ENCODE results near the gene ARL13B.
"Not testable (repeated sequence)": the region's sequence is repeated elsewhere in the genome, so short reads cannot be mapped to it uniquely, and the experiment has no call there.

The ARL13B gene

DNA sequence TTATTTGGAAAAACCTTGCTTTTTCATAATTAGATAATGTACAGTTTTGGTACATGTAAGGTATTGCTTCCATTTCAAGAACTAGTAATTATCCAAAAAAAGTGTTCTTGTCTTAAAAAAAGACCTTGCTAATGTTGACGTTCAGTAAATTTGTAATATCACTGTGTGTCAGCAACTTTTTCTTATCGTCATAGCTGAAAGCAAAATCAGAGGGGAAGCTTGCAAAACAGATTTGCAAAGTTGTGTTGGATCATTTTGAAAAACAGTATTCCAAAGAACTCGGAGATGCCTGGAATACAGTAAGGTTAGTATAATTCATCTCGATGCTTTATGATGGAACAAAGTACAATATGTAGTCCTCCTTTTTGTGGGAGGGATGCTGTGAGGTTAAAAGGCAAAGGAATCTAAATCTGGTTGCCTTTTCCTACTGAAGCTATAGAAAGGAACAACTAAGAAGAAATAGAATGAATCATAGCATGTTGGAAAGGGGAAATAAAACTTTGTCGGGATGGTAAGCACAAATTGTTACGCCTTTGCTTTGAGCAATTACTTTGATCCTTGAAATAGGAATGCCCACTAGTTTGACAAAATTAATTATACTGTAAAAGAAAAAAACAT, 84.4 kb downstream of the ARL13B start:
- no peak for DNase-seq

DNA sequence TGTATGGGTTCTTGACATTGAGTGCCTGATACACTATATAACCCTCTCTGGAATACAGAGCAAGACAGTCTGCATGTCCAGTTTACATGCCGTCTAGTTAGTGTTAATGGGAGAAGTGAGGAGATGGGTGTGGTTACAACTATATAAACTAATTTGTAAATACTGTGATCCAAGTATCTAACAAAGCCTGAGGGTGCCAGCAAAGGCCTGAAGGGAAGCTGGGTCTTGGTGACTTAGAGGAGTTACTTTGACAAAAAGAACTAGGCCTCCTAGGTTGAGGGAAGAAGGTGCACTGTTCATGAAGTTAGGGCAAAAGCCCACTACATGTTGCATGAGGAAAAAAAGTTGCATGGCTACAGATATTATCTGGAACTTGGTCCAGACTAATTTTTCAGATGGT, 85.2 kb downstream of the ARL13B start:
- DNase-seq: no peak

DNA sequence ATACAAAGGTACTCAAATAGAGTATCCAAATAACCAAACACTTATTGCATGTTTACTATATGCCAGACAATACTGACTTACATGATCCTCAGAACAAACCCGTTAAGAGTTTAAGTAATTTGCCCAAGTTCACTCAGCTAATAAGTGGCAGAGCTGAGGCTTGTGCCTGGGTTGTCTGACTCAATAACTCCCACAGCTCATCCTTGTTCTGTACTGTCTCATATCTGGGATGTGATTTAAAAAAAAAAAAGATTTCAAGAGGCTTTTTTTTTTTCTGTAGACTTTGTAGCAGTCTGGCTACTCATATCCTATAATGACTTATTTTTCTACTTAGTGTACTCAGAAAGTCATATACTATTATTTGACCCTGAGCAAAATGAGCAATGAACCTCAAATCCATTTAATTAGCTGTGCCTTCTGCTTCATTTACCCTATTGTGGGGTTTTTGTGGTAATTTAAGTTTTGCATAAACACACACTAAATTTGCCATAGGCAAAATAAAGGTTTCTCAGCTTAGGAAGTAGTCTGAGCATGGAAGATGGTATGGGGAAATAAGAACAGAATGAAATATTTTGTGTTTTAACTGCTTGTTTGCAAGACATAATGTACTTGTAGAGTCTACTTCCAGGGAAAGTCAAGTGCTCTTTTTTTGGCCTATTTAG, 86.0 kb downstream of the ARL13B start:
- DNase-seq: no peak

DNA sequence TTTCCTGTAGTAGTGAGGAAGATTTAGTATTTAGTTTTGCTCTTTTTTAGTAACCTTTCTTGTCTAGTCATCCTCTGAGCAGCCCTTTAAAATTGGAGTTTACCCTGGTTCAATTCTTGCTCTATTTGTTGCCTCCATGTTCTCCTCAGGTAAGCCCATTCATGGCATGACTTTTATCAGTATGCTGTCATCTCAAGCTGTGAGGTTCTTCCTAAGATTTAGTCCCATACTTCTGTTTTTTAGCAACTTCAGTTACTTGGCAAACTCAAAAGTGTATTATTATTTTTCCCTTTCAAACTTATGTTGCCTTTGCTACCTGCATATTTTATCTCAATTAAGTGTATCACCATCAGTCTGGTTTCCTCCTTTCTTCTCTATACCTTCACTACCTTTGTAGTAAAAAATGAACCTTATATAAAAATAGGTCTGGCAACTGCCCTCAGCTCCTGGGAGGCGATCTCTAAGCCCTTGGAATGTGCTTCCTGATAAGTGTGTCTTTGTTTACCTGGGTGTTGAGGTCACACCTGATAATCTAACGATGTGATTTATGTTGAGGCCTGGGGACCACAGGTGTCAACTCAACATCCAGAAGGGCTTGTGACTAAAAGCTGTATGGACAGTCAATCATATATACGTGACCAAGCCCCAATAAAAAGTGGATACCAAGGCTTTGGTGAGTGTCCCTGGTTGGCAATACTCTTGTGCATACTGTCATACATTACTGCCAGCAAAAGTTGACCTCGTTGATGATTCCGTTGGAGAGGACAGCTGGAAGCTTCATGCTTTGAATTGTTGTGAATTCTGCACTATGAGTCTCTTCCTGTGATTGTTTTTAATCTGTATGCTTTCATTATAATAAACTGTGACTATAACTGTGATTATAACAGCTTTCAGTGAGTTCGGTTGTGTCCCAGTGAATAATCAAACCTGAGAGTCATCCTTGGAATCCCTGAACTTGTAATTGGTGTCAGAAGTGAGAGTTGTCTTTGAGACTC, 86.8 kb downstream of the ARL13B start:
- no peak for DNase-seq

DNA sequence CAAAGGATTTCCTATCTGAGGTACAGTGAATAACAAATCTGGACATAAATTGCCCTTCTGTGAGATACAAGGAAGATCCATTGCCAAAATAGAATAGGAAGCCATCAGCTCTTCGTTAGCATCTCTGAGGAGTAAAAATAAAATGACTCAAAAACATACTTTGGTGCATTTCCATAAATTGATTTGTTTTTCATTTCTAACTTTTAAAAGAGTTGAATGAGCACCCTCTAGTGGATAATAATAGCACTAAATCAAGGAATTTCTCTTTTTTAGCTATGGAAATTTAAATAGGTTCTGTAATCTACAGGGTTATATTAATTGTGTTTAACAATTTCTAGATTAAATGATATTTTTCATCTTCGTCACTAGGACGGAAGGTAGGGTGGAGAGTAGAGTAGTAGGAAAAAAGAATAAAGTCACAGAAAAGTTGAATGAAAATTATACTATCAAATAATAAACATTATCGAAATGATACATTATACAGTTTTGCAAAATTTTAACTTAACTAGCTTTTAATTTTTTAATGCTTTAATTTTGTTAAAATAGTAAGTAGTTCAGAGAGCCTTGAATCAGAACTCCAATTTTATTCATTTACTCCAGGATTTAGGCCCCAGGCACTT, 89.3 kb downstream of the ARL13B start:
- DNase-seq: no peak

DNA sequence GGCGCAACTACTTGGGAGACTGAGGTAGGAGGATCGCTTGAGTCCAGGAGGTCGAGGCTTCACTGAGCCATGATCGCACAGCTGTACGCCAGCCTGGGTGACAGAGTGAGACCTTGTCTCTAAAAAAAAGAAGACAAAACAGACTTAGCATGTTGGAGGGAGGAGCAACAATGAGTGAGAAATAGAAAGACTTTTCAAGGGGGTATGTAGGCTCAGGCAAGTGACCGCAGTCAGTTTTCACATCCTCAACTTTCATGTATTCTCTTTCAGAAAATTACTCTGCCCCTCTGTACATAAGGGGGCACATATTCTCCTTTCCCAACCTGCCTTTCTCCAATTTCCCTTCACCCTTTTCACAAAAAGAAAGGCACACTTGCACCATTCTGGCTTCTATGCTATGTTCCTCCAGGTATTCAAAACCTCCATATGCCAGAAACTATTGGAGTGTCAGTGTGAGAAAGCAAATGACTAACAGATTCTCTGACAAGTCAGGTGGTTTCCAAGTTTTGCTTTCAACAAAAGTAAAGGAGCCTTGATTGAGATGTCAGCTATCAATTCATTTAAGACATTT, 90.5 kb downstream of the ARL13B start:
- no peak for DNase-seq

DNA sequence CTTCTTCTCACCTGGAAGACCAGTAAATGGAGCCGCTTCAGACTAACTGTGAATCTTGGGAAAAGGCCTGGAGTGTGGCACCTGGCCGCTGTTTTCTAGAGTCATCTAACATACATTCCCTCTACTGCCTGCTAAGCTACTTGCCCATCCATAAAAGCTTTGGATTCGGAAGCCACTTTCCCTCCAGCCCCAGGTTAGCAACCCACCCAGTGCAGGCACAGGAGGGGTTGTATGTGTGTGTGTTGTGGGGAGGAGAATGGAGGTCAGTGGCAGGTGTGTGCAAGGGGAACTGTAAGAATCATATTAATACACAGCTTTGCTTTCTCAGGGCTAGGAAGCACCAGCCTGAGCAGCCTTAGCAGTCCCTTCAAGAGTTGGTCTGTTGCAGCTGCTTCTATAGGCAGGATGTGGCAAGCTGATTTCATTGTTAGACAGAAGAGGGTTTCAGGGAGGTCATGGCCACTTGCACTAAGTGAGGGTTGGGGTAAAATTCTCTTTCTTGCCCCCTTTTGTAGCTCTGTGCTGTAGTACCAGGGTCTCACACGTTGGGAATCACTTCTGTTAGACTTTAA, 91.8 kb downstream of the ARL13B start:
- no peak for DNase-seq

DNA sequence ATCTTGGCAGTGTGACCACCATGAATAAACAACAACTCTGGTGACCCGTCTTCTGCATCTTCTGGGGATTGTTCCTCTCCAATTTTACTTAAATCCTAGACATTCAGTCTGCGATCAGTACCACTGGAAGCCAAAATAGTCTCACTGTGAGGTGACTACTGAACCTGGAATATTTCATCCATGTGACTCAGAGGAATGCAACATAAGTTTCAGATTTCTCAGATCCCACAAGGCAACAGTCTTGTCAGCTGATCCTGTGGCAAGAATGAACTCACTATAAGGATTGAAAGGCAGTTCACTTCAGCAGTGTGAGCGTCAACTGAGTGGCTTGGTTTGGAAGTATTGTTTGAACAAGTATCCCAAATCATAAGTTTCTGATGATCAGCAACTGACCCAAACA, 96.1 kb downstream of the ARL13B start:
- DNase-seq: no peak

DNA sequence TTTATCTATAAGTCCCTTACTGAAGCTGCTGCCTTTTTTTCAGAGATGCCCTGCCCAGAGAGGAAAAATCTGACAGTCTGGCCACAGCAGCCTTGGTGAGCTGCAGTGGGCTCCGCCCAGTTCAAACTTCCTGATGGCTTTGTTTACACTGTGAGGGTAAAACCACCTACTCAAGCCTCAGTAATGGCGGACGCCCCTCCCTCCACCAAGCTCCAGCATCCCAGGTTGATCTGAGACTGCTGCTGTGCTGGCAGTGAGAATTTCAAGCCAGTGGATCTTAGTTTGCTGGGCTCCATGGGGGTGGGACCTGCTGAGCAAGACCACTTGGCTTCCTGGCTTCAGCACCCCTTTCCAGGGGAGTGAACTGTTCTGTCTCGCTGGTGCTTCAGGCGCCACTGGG, 100.6 kb downstream of the ARL13B start:
- not testable (repeated sequence) for DNase-seq

DNA sequence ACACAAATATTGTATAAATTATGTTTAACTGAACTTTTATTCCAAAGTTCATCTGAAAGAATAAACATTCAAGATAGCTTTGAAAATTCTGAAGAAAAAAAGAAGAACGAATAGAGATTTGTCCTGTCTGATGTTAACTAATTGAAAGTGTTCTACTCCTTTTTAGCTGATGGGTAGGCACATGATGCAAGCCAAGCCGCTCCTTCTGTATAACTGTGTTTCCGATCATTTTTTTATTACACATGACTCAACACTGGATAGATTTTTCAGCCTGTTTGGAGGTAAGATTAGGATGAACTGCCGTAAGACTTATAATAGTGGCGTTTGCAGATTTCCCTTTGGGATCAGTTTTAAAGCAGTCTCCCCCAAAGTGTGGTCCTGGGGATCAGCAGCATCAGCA, 101.9 kb downstream of the ARL13B start:
- no peak for DNase-seq

DNA sequence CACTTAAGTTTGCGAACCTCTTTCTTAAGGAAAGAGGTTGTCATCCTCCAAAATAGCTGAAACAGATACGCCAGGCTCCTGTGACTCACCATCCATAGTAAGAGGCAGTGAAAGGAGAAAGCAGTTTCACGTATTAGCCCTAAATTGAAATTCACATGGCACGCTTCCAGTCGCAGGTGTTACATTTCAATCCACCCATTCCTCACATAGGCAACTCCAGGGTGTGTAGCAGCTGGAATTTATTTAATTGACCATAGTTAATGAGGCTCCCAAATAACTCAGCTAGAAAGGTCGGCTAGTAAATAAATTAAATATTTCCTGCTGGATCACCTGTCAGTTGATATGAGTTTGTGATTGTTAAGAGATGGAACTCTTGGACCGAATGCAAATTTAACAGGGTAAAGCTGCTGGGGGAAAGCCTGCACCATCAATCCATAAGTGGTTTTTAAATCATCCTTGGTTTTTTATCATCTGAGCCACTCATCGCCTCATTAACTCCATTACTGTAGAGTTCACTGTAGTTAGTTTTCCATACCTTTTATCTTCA, 102.5 kb downstream of the ARL13B start:
- no peak for DNase-seq

DNA sequence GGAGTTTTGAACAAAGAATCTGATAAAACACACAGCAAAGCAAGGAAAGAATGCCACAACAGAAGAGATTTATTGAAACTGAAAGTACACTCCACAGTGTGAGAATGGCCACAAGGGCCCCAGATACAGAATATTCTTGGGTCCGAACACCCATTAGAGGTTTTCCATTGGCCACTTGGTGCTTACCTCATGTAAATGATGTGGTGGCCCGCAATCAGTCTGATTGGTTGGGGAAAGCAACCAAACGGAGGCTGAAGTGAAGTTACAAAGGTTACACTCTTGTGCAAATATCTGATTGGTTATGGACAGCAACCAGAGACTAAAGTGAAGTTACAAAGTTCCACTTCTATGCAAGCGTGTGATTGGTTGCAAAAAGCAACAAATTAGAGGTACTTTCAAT, 103.3 kb downstream of the ARL13B start:
- no peak for DNase-seq

DNA sequence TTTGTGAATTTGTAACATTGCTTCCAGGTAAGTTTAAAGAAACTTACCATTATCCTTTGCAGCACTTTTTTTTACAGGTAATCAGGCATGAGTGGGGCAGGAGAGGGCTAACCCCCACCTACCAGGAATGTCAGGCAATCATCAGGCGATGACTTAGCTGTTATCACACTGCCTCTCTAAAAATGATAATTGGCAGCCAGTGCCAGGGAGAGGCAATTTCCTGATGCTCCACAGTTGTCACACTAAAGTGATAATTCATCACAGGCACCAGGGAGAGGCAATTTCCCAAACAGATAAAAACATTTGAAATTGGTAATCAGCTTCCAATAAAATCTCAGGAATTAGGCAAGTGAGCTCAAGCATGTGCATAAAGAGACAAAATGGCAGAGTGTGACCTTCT, 109.2 kb downstream of the ARL13B start:
- no peak for DNase-seq

DNA sequence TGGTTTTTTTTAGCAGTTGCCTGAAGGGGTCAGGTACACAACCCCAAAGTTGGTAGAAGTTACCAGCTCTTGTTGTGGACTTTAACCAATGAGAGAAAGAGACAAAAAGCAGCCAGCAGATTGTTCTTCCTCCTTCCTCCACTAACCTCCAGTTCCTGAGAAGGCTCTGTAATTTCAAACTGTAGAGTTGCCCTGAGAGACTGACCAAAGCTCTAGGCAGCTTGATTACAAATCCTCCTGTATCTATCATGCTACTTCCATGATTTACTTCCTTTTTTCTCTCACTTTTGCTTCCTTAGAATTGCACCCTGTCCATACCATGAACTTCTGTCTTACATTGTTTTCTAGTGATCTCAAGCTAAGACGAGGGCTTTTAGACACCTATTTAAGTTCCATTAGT, 112.1 kb downstream of the ARL13B start:
- DNase-seq: no peak

DNA sequence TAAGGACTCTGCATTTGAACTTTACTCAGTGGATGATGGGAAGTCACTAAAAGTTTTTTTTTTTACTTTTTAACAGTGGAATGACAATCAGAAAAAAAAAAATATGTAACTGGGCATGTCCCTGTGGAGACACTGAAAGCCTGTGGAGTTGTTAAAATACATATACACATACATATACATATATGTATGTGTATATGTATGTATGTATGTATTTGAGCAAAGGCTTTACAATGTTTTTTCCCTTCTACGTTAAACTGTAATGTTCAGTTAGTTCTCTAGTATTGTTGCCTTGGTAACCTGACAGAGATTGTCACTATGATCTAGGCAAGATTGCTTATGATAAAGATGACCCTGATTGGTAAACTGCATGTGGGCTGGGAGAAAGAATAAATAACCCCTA, 113.2 kb downstream of the ARL13B start:
- DNase-seq: no peak

DNA sequence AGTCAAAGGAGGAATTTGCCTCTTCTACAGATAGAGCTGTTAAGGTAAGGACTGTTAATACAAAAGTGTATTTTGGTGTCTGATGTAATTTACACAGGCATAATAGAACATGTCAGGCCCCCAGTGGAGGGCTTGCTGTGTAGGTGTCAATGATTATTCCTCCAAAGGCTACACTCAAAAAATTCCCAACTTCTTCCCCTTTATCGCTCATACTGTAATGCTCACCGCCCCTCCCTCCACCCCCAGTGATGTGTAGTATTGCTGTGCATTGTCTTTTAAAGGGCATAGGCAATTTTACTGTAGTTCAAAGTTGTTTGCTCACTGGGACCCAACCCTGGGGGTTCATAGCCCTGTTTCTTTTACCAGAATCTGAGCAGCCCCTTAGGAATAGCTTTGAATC, 115.2 kb downstream of the ARL13B start:
- no peak for DNase-seq

DNA sequence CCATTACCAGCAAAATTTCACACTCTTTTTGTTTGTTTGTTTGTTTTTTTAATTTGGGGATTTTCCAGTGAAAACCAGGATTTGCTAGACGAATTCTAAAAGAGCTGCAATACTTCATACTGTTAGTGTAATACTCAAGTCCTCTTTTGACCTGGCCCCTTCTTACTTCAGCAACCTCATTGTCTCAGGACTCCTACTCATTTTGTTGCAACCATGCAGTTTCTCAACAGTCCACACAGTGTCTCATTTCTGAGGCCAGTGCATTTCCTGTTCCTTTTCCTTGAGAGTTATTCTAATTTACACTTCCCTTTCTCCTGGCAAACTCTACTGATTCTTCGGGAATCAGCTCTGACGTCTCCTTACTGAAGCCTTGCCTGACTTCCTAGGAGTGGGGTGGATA, 118.5 kb downstream of the ARL13B start:
- no peak for DNase-seq

DNA sequence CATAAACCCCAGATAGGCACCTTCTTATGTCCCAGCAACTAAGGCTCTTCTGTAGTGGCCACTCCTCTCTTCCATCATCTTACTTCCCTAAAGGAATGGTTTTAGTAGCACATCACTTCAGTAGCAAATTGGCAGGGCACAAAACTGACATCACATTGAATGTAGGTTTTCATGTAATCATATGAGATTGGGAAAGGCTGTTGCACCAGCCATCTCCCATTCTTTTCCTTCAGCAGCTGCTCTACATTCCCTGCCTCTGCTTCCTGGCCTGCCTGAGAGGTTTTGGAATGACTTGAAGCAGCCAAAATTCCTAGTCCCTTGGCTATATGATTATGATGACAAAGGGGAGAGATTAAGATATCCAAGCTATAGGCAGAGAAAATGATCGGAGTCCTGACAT, 119.4 kb downstream of the ARL13B start:
- DNase-seq: no peak

DNA sequence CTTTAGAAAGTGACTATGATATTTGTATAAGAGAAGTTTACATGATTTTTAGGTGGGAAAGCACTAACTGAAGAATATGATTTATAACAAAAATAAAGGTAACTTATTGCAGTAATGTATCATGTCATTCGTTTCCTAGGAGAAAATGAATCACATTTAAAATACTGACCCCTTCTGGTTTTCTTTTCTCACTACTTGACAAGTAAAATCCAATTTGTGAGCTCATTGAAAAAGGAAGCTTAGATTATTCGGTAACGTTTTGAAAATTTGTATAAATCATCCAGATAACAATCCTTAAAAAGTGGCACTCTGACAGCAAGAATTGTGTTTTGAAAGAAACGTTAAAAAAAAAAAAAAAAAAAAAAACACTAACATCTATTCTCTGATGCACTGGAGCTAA, 121.9 kb downstream of the ARL13B start:
- no peak for DNase-seq
